HCT116 (cell line): Measurements from ENCODE around the gene KCNK16. TPM values are rescaled to one million over a fixed set of nuclear protein-coding genes. Genes with fewer than 3 reads are reported as not detected.

Experiments used
- ATAC-seq: fragments of 200-7000 bp; cut with Tn5 transposase; 2 replicates; pipeline ENCODE4 v1.9.1; 2020; ENCODE audit warnings: mild to moderate bottlenecking, moderate library complexity
- BruUV-seq: library from RNA; stranded (reverse); fragments of 400-500 nt; replicated peaks from 2 replicates; lab custom pipeline; 2021; lab: Mats Ljungman, UMichigan
- CTCF ChIA-PET: fragments of 300-600 bp; sonication (Branson Sonifier 250); formaldehyde crosslinking; loops from one replicate; lab custom pipeline; 2021; ENCODE audit warnings: antibody characterized with exemption; lab: Charles Lee
- POLR2A ChIA-PET: fragments of 300-600, 350-600 bp; sonication (Branson Sonifier 250); formaldehyde crosslinking; loops from one replicate; lab custom pipeline; 2021; ENCODE audit warnings: antibody characterized with exemption; lab: Charles Lee
- RAD21 ChIA-PET, 2 experiments: fragments of 300-600 bp; sonication (Branson Sonifier 250); formaldehyde crosslinking; loops; one replicate each; lab custom pipeline; 2023; ENCODE audit warnings: low total read pairs in 2 of 2; ENCODE audit not compliant: uncharacterized antibody in 2 of 2, unreplicated experiment in 2 of 2, low non-redundant PET in 1 of 2; lab: Charles Lee
- DNase-seq: peaks from one replicate; pipeline ENCODE4 v3.0.0-alpha.2; 2010; ENCODE audit warnings: low read depth, low spot score
- H2AFZ ChIP-seq: fragments of 200-600 bp; shearing (Covaris generic), sonication (generic); 2 replicates; pipeline ENCODE4 v1.6.1; 2017; ENCODE audit warnings: low read depth, mixed run types, mixed read lengths, antibody characterized with exemption, low read length; ENCODE audit not compliant: poor library complexity, severe bottlenecking
- H3K27ac ChIP-seq: 2 replicates; pipeline ENCODE4 v1.5.1; 2012; ENCODE audit warnings: low read depth, low read length
- H3K27me3 ChIP-seq: fragments of 200-600 bp; sonication (generic); 2 replicates; pipeline ENCODE4 v1.6.1; 2016; ENCODE audit warnings: mixed run types, low read length, mixed read lengths; ENCODE audit not compliant: insufficient read depth
- H3K36me3 ChIP-seq, 2 experiments: fragments of 200-500 bp in 1 of 2; fragments of 200-600 bp in 1 of 2; sonication (Bioruptor generic) in 1 of 2; sonication (generic) in 1 of 2; 2 replicates each; pipeline versions ENCODE4 v1.5.1 to v1.6.1; 2014 to 2016; ENCODE audit warnings: low read length in 2 of 2, inconsistent platforms in 1 of 2, mixed read lengths in 1 of 2, mixed run types in 1 of 2; ENCODE audit not compliant: insufficient read depth in 2 of 2, control insufficient read depth in 1 of 2
- H3K4me1 ChIP-seq, 2 experiments: fragments of 200-600 bp in 1 of 2; sonication (generic) in 1 of 2; 2 replicates each; pipeline versions ENCODE4 v1.5.1 to v1.6.1; 2012 to 2017; ENCODE audit warnings: low read length in 2 of 2, inconsistent platforms in 1 of 2, mild to moderate bottlenecking in 1 of 2, mixed read lengths in 1 of 2, mixed run types in 1 of 2, moderate library complexity in 1 of 2; ENCODE audit not compliant: insufficient read depth in 2 of 2, control insufficient read depth in 1 of 2
- H3K4me2 ChIP-seq: fragments of 200-600 bp; sonication (generic); 2 replicates; pipeline ENCODE4 v1.6.1; 2017; ENCODE audit warnings: mixed run types, low read length, mixed read lengths
- H3K4me3 ChIP-seq, 2 experiments: fragments of 200-600 bp in 1 of 2; sonication (generic) in 1 of 2; replicated peaks in 1 of 2; 2 replicates each; pipeline ENCODE4 v1.5.1; 2011 to 2016; ENCODE audit warnings: low read length in 2 of 2, control low read depth in 1 of 2, low read depth in 1 of 2, mild to moderate bottlenecking in 1 of 2, mixed read lengths in 1 of 2, mixed run types in 1 of 2
- H3K79me2 ChIP-seq: fragments of 200-600 bp; sonication (generic); 2 replicates; pipeline ENCODE4 v1.6.1; 2017; ENCODE audit warnings: mild to moderate bottlenecking, mixed run types, low read length, moderate library complexity, mixed read lengths; ENCODE audit not compliant: insufficient read depth
- H3K9ac ChIP-seq: fragments of 200-600 bp; sonication (generic); 2 replicates; pipeline ENCODE4 v1.6.1; 2016; ENCODE audit warnings: low read length, mixed read lengths
- H3K9me2 ChIP-seq: fragments of 200-600 bp; sonication (generic), shearing (Covaris generic); 2 replicates; pipeline ENCODE4 v1.6.1; 2017; ENCODE audit warnings: mixed run types, mild to moderate bottlenecking, moderate library complexity; ENCODE audit not compliant: insufficient read depth
- H3K9me3 ChIP-seq, 2 experiments: fragments of 200-500 bp in 1 of 2; fragments of 200-600 bp in 1 of 2; sonication (Bioruptor generic) in 1 of 2; sonication (generic) in 1 of 2; 2 replicates each; pipeline ENCODE4 v1.6.1; 2014 to 2017; ENCODE audit warnings: low read length in 2 of 2, mixed read lengths in 2 of 2, inconsistent platforms in 1 of 2, low read depth in 1 of 2, mild to moderate bottlenecking in 1 of 2, mixed run types in 1 of 2, moderate library complexity in 1 of 2; ENCODE audit not compliant: control insufficient read depth in 1 of 2, insufficient read depth in 1 of 2
- H4K20me1 ChIP-seq: fragments of 200-600 bp; sonication (generic), shearing (Covaris generic); 2 replicates; pipeline ENCODE4 v1.6.1; 2017; ENCODE audit warnings: mixed run types, mild to moderate bottlenecking, moderate library complexity; ENCODE audit not compliant: insufficient read depth
- CBX3 ChIP-seq: IDR thresholded peaks from 2 replicates; pipeline ENCODE4 v1.6.1; 2012; ENCODE audit warnings: low read depth
- FOSL1 ChIP-seq: IDR thresholded peaks from 2 replicates; pipeline ENCODE4 v1.6.1; 2012; ENCODE audit warnings: low read depth
- JUND ChIP-seq: IDR thresholded peaks from 2 replicates; pipeline ENCODE4 v1.6.1; 2012
- MAX ChIP-seq: IDR thresholded peaks from 2 replicates; pipeline ENCODE4 v1.6.1; 2012
- POLR2A ChIP-seq: IDR thresholded peaks from 2 replicates; pipeline ENCODE4 v1.7.0; 2011; ENCODE audit warnings: borderline replicate concordance; ENCODE audit not compliant: insufficient read depth, insufficient read length; ENCODE audit errors: extremely low read depth
- POLR2AphosphoS5 ChIP-seq: IDR thresholded peaks from 2 replicates; pipeline ENCODE4 v1.6.1; 2011; ENCODE audit warnings: mild to moderate bottlenecking, low read depth, low read length, moderate library complexity
- SP1 ChIP-seq: IDR thresholded peaks from 2 replicates; pipeline ENCODE4 v1.6.1; 2012; ENCODE audit warnings: low read depth
- TCF7L2 ChIP-seq: IDR thresholded peaks from 2 replicates; pipeline ENCODE4 v1.7.0; 2011; ENCODE audit warnings: borderline replicate concordance, inconsistent platforms; ENCODE audit not compliant: insufficient read depth, insufficient read length; ENCODE audit errors: extremely low read depth
- ZBTB33 ChIP-seq: IDR thresholded peaks from 2 replicates; pipeline ENCODE4 v1.6.1; 2011; ENCODE audit warnings: mild to moderate bottlenecking, low read length, moderate library complexity; ENCODE audit not compliant: insufficient replicate concordance; ENCODE audit errors: extremely low read depth
- ZFX ChIP-seq: fragments of 450-650 bp; IDR thresholded peaks from 2 replicates; pipeline ENCODE4 v1.6.1; 2017
- intact Hi-C: fragments of 100-400 bp; cut with micrococcal nuclease; formaldehyde crosslinking; loops from 2 replicates; pipeline ENCODE4 v1.10.0; 2022
- total RNA-seq: library from RNA; stranded (reverse); gene quantifications from one replicate; pipeline ENCODE4 v1.2.1, GENCODE V29; 2021; ENCODE audit not compliant: unreplicated experiment

The KCNK16 gene
- total RNA-seq, 1 experiment from 2014 or later = not detected

- no peaks in the 10 kb centered on the region for H3K36me3 ChIP-seq
- ATAC-seq (peak; percentile 94), DNase-seq (peak; percentile 69)
- H3K4me1 ChIP-seq = peaks cover 12 to 47% of the 10 kb centered on the region in 2 experiments
- peak overlapping the region; percentile 59 for H3K9ac ChIP-seq
- H3K79me2 ChIP-seq = no peaks in the 10 kb centered on the region
- H3K9me3 ChIP-seq = no peaks in the 10 kb centered on the region
- RAD21 ChIA-PET = no interaction called here
- BruUV-seq = no TSS peak
- H3K27ac ChIP-seq = peak overlapping the region; percentile 28
- intact Hi-C loops = no loop called here
- peak overlapping the region; percentile 17 to 44 for H3K4me3 ChIP-seq
- CTCF ChIA-PET = interaction anchor here (1.0 kb wide), 1 partner anchor 23 kb away, joined by 4 read pairs; no protein-coding TSS in a partner anchor
- no peaks in the 10 kb centered on the region for H3K27me3 ChIP-seq
- H3K4me2 ChIP-seq = peak overlapping the region; percentile 82
- TF ChIP-seq TCF7L2 (no peak), FOSL1 (peak; percentile 80), SP1 (peak; percentile 79), POLR2AphosphoS5 (peak; percentile 62), MAX (peak; percentile 61), CBX3 (peak; percentile 84; the same call in 1 of the 2 replicates), ZFX (no peak), POLR2A (no peak), ZBTB33 (no peak), JUND (peak; percentile 74)
- POLR2A ChIA-PET = no interaction called here
- no peaks in the 10 kb centered on the region for H3K9me2 ChIP-seq
- peak overlapping the region; percentile 36 for H2AFZ ChIP-seq
- H4K20me1 ChIP-seq = no peaks in the 10 kb centered on the region
Observed at GRCh38 chr6:39280247-39280731, 42.2 kb downstream of the KCNK16 start.
